Measurements from ENCODE around the gene CDC42BPB. TPM values are rescaled to one million over a fixed set of nuclear protein-coding genes. Genes with fewer than 3 reads are reported as not detected.

Gene CDC42BPB
- total and polyA plus RNA-seq, 2 donors from 2014 or later, result 22.5 to 127 TPM

- no peak for FAIRE-seq
- H3K36me3 ChIP-seq (ENCODE audit: control insufficient read depth in 2 of 3, insufficient read depth in 3 of 3, low read length in 3 of 3), result peaks cover 2 to 67% (median 50%) of the 10 kb centered on the region in 3 donors
- peak in 1 of 5 donors; percentile 40 for DNase-seq
Observed at GRCh38 chr14:102952276-102952675, 105.1 kb downstream of the CDC42BPB start.

GRCh38 chr14:102951799-102952198 lies 105.5 kb downstream of the CDC42BPB start:
- DNase-seq (peak in 1 of 5 donors; percentile 16), FAIRE-seq (no peak)
- peaks cover 2 to 71% (median 50%) of the 10 kb centered on the region in 3 donors for H3K36me3 ChIP-seq (ENCODE audit: control insufficient read depth in 2 of 3, insufficient read depth in 3 of 3, low read length in 3 of 3)
- H3K27me3 ChIP-seq (ENCODE audit: control insufficient read depth, insufficient read depth, low read length), result no peaks in the 10 kb centered on the region
- no peak overlapping the region for H3K9ac ChIP-seq (ENCODE audit: low read length in 3 of 3)
- H3K27ac ChIP-seq (ENCODE audit: low read depth in 2 of 2, low read length in 2 of 2), result no peak overlapping the region
- intact Hi-C loops (cut with DNase I), result no loop called here
- no peaks in the 10 kb centered on the region for H3K4me1 ChIP-seq (ENCODE audit: control insufficient read depth in 2 of 3, insufficient read depth in 2 of 3, low read depth in 1 of 3, low read length in 3 of 3)
- H3K4me3 ChIP-seq (ENCODE audit: low read length in 3 of 3), result no peak overlapping the region
- TF ChIP-seq CTCF (IDR thresholded peaks at IDR 0.05; ENCODE audit: borderline replicate concordance, extremely low read depth, insufficient read depth), result no peak
- no peaks in the 10 kb centered on the region for H3K9me3 ChIP-seq (ENCODE audit: control insufficient read depth in 2 of 3, insufficient read depth in 1 of 3, low read length in 3 of 3)

More at GRCh38 chr14:102952276-102952675, 105.1 kb downstream of the CDC42BPB start:
- Histone ChIP-seq H3K9me3 (ENCODE audit: control insufficient read depth in 2 of 3, insufficient read depth in 1 of 3, low read length in 3 of 3) (no peaks in the 10 kb centered on the region), H3K9ac (ENCODE audit: low read length in 3 of 3) (no peak overlapping the region), H3K4me3 (ENCODE audit: low read length in 3 of 3) (no peak overlapping the region), H3K4me1 (ENCODE audit: control insufficient read depth in 2 of 3, insufficient read depth in 2 of 3, low read depth in 1 of 3, low read length in 3 of 3) (no peaks in the 10 kb centered on the region), H3K27me3 (ENCODE audit: control insufficient read depth, insufficient read depth, low read length) (no peaks in the 10 kb centered on the region), H3K27ac (ENCODE audit: low read depth in 2 of 2, low read length in 2 of 2) (no peak overlapping the region)
- intact Hi-C loops (cut with DNase I), result no loop called here
- no peak for TF ChIP-seq CTCF (IDR thresholded peaks at IDR 0.05; ENCODE audit: borderline replicate concordance, extremely low read depth, insufficient read depth)

- Histone ChIP-seq H3K27ac (ENCODE audit: low read depth in 2 of 2, low read length in 2 of 2) (no peak overlapping the region), H3K4me3 (ENCODE audit: low read length in 3 of 3) (no peak overlapping the region), H3K9ac (ENCODE audit: low read length in 3 of 3) (no peak overlapping the region), H3K27me3 (ENCODE audit: control insufficient read depth, insufficient read depth, low read length) (no peaks in the 10 kb centered on the region), H3K9me3 (ENCODE audit: control insufficient read depth in 2 of 3, insufficient read depth in 1 of 3, low read length in 3 of 3) (no peaks in the 10 kb centered on the region), H3K36me3 (ENCODE audit: control insufficient read depth in 2 of 3, insufficient read depth in 3 of 3, low read length in 3 of 3) (peaks cover 2 to 76% (median 54%) of the 10 kb centered on the region in 3 donors), H3K4me1 (ENCODE audit: control insufficient read depth in 2 of 3, insufficient read depth in 2 of 3, low read depth in 1 of 3, low read length in 3 of 3) (no peaks in the 10 kb centered on the region)
- TF ChIP-seq CTCF (IDR thresholded peaks at IDR 0.05; ENCODE audit: borderline replicate concordance, extremely low read depth, insufficient read depth), result no peak
- FAIRE-seq (no peak), DNase-seq (peak in 1 of 5 donors; percentile 20)
- intact Hi-C loops (cut with DNase I), result no loop called here
Observed at GRCh38 chr14:102951034-102951433, 106.3 kb downstream of the CDC42BPB start.
